Ishikawa (cell line): ENCODE data around the gene QDPR.

Experiments
- CEBPB ChIP-seq: IDR thresholded peaks from 2 replicates; pipeline ENCODE4 v1.6.1; 2012
- CREB1 ChIP-seq: IDR thresholded peaks from 2 replicates; pipeline ENCODE4 v1.6.1; 2012; ENCODE audit warnings: low read depth
- EGR1 ChIP-seq: IDR thresholded peaks from 2 replicates; pipeline ENCODE4 v1.6.1; 2012
- EP300 ChIP-seq: IDR thresholded peaks from 2 replicates; pipeline ENCODE4 v1.6.1; 2012; ENCODE audit warnings: borderline replicate concordance
- MAX ChIP-seq: IDR thresholded peaks from 2 replicates; pipeline ENCODE4 v1.6.1; 2012
- NFIC ChIP-seq: IDR thresholded peaks from 2 replicates; pipeline ENCODE4 v1.6.1; 2012
- RAD21 ChIP-seq: IDR thresholded peaks from 2 replicates; pipeline ENCODE4 v1.6.1; 2012; ENCODE audit warnings: low read depth
- REST ChIP-seq: IDR thresholded peaks from 2 replicates; pipeline ENCODE4 v1.6.1; 2012; ENCODE audit warnings: low read depth, mild to moderate bottlenecking
- TAF1 ChIP-seq: IDR thresholded peaks from 2 replicates; pipeline ENCODE4 v1.6.1; 2012; ENCODE audit warnings: low read depth, mild to moderate bottlenecking
- TCF12 ChIP-seq: IDR thresholded peaks from 2 replicates; pipeline ENCODE4 v1.6.1; 2012; ENCODE audit warnings: low read depth
- TEAD4 ChIP-seq: IDR thresholded peaks from 2 replicates; pipeline ENCODE4 v1.6.1; 2012
- USF1 ChIP-seq: IDR thresholded peaks from 2 replicates; pipeline ENCODE4 v1.6.1; 2012
- YY1 ChIP-seq: IDR thresholded peaks from 2 replicates; pipeline ENCODE4 v1.6.1; 2012; ENCODE audit warnings: low read depth
- ZBTB7A ChIP-seq: IDR thresholded peaks from 2 replicates; pipeline ENCODE4 v1.6.1; 2012; ENCODE audit warnings: low read depth

GRCh38 chr4:17535242-17535641, 23.4 kb upstream of the QDPR start:
- TF ChIP-seq USF1 (no peak), CREB1 (no peak), MAX (no peak), TAF1 (no peak), REST (no peak), NFIC (no peak), RAD21 (no peak), TCF12 (no peak), EP300 (no peak), CEBPB (no peak), TEAD4 (no peak), YY1 (no peak), EGR1 (no peak), ZBTB7A (no peak)
